GM18499 (cell line): ENCODE results near the gene ZNF814.
"Not testable (repeated sequence)": the region's sequence is repeated elsewhere in the genome, so short reads cannot be mapped to it uniquely, and the experiment has no call there.

Source experiments
- ATAC-seq: cut with Tn5 transposase; IDR thresholded peaks from one replicate; pipeline ENCODE4 v1.9.1; 2021; ENCODE audit warnings: moderate number of reproducible peaks; ENCODE audit not compliant: insufficient read depth, unreplicated experiment

Gene ZNF814

DNA sequence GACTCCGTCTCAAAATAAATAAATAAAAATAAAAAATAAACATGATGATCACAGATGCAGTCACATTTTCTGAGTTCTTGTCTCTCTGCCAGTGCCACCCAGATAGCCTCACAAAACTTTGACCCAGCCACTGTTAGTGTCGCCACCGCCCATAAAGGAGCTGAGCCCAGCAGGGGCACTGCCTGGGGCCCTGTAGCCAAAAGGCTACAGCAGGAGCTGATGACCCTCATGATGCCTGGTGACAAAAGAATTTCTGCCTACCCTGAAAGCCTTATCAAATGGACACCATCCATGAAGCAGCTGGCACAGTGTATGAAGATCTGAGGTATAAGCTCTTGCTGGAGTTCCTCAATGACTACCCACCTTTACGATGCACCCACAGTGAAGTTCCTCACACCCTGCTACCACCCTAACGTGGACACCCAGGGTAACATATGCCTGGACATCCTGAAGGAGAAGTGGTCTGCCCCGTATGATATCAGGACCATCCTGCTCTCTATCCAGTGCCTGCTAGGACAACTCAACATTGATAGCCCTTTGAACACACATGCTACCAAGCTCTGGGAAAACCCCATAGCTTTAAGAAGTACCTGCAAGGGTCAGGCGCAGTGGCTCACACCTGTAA, 20.9 kb downstream of the ZNF814 start:
- no peak for ATAC-seq

DNA sequence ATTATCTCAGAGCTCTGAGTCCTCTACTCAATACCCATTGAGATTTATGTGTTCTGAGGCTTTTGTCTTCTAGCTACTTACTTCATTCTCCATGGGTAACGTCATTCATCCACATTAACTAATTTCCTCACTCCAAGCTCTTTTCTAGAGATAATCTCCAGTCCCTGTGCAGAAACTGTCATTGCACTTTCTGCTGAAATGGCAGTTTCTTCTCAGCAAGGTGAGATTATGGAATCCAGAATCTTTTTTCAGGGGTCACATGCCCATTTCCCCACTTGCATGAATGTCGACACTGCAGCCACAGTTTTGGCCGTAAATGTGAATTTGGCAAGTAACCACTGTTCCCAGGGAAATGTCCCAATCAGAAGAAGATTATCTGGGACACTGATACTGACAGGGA, 26.5 kb downstream of the ZNF814 start:
- not testable (repeated sequence) for ATAC-seq

DNA sequence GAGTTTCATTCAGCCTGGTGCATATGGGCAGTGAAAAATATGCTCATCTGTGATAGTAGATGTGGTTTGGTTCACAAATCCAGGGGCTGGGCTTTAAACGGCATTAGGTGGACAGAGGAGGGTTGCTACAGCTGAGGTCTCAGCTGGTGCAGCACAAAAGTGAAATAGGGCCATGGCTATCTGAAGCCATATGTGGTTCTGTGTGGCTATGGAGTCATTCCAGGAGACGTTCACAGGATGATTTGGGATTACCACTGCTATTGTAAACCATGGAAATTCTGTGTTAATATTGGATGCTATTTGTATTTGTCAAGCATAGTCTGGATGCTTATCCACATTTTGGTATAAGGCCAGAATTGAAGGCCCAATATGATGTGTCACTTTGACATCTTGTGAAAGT, 34.7 kb downstream of the ZNF814 start:
- ATAC-seq = not testable (repeated sequence)

DNA sequence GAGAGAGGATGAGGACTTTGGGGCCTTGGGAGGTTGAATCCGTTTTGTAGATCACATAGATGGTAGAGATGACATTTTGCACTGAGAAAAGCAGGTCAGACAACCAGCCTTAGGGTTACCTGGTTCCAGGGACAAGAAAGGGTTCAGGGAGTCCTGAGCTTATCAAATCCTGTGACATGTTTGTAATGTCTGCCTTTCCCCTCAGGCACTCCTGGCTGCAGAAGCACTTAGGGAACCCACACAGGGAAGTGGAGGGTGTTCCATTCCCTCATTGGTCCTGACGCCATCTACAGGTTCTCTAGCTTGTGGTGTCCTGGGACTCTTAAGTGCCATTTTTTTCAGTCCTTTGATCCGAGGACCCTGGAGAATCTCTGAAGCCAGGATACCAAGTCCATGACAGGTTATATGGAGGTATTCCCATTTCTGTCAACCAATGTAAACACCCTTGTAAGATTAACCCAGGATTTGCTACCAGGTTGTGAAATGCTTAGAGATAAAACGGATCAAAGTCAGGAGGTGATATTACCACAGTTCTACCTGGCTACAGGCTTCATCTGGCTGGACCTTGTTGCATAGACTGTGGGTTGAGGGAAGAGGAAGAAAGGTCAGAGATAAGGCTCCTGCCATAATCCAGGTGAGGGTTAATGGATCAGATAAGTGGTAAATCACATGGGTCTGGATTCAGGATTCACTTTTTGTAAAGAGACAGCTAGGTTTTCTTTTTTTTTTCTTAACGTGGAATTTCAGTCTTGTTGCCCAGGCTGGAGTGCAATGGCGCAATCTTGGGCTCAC, 36.8 kb downstream of the ZNF814 start:
- not testable (repeated sequence) for ATAC-seq

DNA sequence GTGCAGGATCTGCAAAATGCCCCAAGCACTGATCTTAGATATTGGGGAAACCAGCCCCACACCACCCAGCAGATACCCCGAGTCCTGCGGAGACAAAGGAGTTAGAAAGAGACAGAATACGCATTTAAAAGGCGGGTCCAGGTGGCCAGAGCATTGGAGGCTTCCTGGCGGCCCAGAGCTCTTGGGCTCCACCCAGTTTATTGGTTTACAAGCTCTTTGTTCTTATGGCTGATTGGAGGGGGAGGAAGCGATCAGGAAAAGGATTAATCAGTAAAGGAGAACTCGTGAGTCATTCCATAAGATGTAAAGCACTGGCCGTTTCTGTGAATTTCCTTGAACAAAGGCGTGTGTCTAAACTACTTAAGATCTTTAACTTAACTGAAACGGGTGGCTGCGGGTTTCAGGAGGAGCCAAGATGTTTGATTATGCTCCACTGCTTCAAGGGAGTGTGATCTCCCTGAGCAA, 38.3 kb downstream of the ZNF814 start:
- no peak for ATAC-seq

DNA sequence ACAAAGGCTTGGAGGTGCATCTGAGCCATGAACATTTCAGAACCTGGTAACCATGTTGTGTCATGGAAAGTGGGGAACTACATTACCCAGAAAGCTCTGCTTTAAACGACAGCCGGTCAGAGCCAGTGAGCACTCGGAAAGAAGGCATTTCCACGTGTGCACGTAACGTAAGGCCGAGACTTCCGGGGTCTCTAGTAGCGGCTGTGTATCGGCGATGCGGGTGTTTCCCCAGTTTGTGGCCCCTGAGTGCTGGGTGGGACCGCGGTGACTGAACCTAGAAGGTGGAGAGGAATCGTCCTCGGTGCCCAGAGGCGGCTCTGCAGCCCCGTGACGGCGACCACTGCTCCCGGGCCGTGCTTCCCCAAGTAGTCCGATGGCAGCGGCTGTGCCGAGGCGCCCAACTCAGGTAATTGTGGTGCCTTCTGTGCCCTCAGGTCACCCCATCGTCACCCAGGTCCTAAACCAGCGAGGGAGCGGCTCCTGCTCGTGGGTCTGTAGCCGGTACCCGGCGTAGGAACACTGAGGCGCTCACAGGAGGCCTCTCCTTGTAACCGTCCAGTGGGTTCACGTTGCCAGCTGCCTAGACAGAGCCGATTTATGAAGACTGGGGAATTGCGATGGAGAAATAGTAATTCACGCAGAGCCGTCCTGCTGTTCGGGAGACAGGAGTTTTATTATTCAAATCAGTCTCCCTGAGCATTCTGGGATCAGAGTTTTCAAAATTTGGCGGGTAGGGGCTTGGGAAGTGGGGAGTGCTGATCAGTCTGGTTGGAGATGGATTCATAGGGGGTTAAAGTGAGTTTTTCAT, 39.0 kb downstream of the ZNF814 start, which contains the start of gene ZNF587:
ZNF587 (plus strand) TSS at position 194 of the 808 bp plus-strand sequence; CDS start at position 374, 180 bp downstream.
- peak; percentile 84 for ATAC-seq

DNA sequence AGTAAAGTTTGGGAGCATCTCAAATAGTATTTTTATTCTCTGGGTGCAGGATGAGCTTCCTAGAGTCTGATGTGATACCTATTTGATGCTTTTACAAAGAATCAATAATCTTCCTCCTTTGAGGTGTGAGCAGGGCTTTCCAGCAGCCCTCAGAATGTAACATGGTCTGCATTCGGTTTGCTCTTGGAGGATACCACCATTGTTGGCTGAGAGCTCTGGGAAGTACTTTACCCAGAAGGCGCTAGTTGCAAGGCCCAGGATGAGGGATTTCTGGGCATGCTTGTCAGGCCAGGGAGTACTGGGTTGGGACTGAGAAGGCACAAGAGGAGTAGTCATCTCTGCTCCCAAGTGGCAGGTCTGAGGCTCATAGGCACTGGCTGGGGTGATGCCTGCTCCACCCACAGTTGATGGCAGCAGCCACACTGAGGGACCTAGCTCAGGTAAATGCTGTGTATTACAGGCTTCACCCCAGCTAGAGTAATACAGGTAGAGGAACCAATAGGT, 39.6 kb downstream of the ZNF814 start:
- ATAC-seq = not testable (repeated sequence)

DNA sequence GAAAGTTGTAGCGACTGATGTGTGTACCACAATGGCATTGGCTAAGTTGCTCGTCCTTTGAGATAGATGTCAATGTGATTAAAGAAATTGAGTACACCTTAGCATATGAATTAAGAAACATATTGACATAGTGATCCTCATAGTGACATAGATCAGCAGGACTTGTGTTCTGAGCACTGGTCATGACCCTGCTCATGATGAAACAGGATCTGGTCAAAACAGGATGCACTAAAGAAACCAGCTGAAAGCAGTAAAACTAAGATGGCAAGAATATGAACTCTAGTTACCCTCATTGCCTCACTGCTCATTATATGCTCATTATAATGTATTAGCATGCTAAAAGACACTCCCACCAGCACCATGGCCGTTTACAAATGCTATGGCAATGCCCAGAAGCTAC, 41.7 kb downstream of the ZNF814 start:
- not testable (repeated sequence) for ATAC-seq

DNA sequence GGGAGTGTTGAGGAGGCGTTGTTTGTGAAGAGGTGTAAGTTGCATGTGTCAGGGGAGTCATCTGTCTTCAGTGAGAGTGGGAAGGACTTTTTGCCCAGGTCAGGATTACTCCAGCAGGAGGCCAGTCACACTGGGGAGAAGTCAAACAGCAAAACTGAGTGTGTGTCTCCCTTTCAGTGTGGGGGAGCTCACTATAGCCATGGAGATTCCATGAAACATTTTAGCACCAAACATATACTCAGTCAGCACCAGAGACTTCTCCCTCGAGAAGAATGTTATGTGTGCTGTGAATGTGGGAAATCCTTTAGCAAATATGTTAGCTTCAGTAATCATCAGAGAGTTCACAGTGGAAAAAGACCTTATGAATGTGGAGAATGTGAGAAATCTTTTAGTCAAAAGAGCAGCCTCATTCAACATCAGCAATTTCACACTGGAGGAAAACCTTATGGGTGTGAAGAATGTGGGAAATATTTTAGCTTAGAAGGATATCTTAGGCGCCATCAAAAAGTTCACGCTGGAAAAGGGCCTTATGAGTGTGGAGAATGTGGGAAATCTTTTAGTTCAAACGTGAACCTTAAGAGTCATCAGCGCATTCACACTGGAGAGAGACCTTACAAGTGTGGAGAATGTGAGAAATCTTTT, 47.6 kb downstream of the ZNF814 start:
- ATAC-seq = no peak

DNA sequence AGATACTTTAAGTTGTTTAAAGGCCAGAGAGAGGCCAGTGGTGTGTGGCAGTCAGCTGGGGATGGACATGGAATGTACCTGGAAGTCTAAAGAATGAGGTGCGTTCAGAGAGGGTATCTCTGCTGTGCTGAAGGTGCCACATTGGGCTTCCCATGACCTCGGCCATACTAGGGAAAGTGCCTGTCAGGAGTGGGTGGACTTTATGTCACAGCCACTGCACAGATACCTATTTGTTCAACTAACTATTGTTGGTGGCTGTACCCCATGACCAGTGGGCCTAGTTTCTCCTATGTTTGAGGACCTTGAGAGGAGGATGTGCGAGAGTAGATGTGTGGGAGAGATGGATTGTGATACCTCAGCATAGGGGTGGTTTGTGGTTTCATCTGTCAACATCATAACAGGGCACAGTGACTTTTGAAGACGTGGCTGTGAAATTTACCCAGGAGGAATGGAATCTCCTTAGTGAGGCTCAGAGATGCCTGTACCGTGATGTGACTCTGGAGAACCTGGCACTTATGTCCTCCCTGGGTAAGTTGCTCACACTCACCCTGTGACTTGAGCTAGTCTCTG, 50.1 kb downstream of the ZNF814 start:
- not testable (repeated sequence) for ATAC-seq

DNA sequence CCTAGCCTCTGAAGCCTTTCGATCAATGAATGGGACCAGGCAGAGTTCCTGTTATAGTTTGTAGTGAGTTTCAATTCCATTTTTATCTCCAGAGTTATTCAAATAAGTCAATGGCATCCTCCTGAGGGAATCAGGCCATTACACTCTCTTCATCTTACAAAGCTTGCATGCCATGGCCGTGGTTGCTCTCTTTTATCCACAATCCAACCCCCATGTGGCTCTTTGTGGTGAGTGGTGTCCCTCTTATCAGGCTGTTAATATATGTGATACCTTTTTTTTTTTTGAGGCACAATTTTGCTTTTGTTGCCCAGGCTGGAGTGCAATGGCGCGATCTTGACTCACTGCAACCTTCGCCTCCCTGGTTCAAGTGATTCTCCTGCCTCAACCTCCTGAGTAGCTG, 51.8 kb downstream of the ZNF814 start:
- ATAC-seq = not testable (repeated sequence)

DNA sequence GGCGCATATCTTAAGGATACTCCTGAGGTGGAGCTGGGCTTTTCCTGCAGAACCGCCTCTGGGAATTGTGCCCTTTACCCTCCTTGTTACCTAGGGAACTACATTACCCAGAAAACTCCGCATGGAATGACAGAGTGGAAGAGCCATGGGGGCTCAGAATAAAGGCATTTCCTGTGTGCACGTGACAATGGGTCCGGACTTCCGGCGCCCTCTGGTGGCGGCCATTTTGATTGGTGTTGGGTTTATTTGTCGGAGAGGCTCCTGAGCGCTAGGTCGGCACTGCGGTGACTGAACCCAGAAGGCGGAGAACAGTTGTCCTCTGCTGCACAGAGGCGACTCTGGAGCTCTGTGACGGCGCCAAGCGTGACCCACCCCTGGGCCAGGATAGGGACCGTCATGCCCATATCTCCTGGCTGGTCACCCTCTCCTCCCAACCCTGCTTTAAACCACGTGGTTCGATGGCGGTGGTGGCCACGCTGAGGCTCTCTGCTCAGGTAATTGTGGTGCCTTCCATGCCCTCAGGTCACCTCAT, 58.7 kb downstream of the ZNF814 start, which contains the start of gene ZNF587B:
ZNF587B (plus strand) TSS at position 229 of the 532 bp plus-strand sequence; CDS start at position 459, 230 bp downstream.
- ATAC-seq = no peak

DNA sequence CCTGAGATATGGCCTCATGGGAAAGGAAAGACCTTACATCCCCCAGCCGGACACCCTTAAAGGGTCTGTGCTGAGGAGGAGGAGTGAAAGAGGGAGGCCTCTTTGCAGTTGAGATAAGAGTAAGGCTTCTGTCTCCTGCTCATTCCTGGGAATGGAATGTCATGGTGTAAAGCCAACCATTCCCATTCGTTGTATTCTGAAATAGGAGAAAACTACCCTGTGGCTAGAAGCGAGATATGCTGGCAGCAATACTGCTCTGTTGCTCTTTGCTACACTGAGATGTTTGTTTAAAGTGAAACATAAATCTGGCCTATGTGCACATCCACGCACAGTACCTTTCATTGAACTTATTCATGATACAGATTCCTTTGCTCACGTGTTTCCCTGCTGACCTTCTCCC, 59.5 kb downstream of the ZNF814 start:
- ATAC-seq = no peak

DNA sequence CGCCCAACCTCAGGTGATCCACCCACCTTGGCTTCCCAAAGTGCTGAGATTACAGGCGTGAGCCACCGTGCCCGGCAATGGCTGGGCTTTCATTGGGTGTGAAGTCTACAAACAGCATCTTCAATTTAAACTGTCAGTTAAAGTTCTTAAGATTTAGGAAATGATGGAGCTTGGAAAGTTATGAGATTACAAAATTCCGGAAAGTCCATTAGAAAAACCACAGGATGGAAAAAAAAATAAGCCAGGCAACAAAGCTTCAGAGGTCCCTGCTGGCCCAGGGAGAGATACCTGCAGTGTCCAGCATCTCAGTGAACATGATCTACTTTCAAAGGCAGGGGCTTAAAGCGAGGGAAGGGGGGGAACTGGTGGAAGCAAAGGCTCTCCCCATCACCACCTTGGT, 63.3 kb downstream of the ZNF814 start:
- ATAC-seq = no peak

DNA sequence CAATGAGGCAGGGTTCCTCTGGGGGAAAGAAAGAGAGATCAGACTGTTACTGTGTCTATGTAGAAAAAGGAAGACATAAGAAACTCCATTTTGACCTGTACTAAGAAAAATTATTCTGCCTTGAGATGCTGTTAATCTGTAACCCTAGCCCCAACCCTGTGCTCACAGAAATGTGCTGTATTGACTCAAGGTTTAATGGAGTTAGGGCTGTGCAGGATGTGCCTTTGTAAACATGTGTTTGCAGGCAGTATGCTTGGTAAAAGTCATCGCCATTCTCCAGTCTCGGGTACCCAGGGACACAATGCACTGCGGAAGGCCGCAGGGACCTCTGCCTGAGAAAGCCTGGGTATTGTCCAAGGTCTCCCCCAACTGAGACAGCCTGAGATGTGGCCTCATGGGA, 65.2 kb downstream of the ZNF814 start:
- not testable (repeated sequence) for ATAC-seq

DNA sequence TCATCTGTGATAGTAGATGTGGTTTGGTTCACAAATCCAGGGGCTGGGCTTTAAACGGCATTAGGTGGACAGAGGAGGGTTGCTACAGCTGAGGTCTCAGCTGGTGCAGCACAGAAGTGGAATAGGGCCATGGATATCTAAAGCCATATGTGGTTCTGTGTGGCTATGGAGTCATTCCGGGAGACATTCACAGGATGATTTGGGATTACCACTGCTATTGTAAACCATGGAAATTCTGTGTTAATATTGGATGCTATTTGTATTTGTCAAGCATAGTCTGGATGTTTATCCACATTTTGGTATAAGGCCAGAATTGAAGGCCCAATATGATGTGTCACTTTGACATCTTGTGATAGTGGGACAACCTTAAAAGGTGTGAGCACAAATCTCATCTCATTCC, 65.7 kb downstream of the ZNF814 start:
- ATAC-seq = not testable (repeated sequence)

DNA sequence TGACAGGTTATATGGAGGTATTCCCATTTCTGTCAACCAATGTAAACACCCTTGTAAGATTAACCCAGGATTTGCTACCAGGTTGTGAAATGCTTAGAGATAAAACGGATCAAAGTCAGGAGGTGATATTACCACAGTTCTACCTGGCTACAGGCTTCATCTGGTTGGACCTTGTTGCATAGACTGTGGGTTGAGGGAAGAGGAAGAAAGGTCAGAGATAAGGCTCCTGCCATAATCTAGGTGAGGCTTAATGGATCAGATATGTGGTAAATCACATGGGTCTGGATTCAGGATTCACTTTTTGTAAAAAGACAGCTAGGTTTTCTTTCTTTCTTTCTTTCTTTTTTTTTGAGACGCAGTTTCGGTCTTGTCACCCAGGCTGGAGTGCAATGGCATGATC, 67.3 kb downstream of the ZNF814 start:
- not testable (repeated sequence) for ATAC-seq

DNA sequence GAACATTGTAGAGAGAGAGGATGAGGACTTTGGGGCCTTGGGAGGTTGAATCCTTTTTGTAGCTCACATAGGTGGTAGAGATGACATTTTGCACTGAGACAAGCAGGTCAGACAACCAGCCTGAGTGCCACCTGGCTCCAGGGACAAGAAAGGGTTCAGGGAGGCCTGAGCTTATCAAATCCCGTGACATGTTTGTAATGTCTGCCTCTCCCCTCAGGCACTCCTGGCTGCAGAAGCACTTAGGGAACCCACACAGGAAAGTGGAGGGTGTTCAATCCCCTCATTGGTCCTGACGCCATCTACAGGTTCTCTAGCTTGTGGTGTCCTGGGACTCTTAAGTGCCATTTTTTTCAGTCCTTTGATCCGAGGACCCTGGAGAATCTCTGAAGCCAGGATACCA, 67.7 kb downstream of the ZNF814 start:
- not testable (repeated sequence) for ATAC-seq

DNA sequence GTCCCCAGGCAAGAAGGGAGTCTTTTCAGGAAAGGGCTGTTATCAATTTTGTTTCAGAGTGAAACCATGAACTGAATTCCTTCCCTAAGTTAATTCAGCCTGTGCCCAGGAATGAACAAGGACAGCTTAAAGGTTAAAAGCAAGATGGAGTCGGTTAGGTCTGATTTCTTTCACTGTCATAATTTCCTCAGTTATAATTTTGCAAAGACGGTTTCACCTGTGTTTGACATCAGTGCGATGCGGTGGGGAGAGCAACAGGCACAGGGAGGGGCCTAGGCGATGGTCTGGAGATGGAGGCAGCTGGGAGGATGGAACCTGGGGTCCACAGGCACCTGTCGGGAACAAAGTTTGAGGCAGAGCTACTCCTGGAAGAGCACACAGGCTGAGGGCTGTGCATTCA, 68.2 kb downstream of the ZNF814 start:
- no peak for ATAC-seq
